Raji (cell line): ENCODE data around the gene STK32B.

Experiments used
- POLR2A ChIP-seq: IDR thresholded peaks from 2 replicates; pipeline ENCODE4 v1.6.1; 2011; ENCODE audit warnings: low read depth, low read length, control low read depth; ENCODE audit not compliant: insufficient read depth

Gene STK32B

DNA sequence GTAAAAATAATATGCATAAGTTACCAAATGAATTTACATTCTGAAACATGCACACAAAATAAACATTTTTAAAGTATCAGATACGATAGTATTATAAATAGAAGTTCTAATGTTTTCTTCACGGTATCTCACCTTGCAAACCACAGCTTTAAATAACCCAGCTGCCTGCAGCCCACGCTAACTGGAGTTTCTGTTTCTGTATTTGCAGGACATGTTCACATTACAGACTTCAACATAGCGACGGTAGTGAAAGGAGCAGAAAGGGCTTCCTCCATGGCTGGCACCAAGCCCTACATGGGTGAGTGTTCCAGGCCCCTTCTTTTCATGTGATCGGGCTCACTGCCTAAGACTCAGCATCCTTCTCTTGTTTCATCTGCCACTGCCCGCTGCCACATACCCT, 365.4 kb downstream of the STK32B start:
- TF ChIP-seq POLR2A = no peak

DNA sequence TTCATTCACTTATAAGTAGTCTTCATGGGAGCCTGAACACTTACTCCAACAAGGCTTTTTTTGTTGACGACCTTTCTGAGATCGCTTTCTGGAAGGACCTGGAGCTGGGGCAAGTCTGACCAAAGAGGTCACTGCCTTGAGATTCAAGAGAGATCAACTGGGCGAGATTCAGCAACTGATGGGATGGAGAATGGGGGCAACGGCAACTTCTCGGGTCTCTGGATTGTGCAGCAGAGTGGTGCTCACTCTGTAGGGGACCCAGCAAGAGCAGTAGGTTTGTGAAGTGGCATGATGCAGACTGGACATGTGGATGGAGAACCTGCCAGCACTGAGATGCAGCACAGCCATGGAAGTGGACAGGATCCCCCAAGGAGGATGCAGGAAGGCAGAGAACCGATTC, 369.0 kb downstream of the STK32B start:
- TF ChIP-seq POLR2A = no peak

DNA sequence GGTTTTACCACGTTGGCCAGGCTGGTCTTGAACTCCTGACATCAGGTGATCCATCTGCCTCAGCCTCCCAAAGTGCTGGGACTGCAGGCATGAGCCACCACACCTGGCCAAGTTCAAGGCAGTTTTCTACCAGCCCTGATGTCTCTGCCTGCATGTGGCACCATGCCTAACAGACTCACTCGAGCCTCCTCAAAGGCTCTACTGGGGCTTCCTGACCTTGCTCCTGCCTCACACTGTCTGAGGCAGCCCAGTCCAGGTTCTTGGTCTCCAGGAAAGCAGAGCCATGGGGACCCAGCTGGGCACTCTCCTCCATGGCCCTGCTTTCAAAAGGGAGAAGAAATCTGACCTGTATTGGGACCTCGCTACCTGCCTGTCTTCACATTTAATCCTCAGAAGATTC, 370.1 kb downstream of the STK32B start:
- TF ChIP-seq POLR2A = no peak

DNA sequence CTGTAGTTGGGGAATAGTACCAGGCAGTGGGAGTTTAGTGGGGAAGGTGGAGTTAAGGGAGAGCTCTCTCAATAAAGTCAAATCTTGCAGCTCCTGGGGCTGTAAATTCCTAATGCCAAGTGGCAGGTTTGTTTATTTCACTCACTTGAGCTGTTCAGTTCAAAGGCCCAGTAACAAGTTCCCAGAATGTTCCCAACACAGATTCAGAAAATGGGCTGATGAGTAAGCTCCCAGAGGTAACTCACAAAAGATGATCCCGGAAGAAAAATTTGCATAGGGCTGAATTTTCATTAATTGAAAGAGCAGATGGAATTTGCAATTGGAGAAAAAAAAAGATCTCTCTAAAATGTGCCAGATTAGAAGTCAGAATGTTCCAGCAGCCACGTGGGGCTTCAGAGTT, 370.9 kb downstream of the STK32B start:
- TF ChIP-seq POLR2A = no peak

DNA sequence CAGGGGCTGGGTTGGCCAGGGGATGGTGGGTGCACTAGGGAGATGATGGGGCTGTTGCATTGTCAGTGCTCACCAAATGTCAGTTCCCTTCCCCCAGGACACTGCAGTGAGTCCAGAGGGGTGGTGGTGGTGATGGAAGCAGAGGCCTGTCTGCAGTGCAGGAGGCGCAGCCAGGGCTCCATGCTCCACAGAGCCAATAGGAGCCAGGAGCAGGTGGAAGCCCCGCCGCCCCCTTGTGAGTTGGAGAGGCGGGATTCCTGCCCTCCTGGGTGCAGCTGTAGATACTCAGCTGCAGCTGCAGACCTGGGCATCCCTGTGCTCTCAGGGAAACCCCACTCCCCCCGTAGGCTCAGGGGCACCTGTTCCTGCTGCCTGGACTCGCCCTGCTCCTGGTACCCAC, 372.4 kb downstream of the STK32B start:
- TF ChIP-seq POLR2A = no peak

DNA sequence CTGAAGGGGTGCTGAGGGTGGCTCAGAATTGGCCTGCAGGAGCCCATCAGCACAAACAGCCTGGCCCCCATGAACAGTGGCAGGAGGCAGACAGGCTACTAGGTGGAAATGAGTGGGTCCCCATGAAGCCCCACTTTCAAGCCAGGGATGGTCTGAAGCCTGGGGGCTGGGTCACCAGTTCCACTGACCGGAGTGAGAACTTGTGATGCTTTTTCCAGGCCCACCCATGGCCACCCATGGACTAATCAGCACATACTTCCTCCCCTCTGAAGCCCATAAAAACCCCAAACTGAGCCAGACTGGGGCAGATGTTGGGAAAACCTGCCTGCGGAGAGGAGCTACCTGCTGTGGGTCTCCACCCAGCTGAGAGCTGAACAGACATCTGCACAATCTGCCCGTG, 372.9 kb downstream of the STK32B start:
- TF ChIP-seq POLR2A = no peak

DNA sequence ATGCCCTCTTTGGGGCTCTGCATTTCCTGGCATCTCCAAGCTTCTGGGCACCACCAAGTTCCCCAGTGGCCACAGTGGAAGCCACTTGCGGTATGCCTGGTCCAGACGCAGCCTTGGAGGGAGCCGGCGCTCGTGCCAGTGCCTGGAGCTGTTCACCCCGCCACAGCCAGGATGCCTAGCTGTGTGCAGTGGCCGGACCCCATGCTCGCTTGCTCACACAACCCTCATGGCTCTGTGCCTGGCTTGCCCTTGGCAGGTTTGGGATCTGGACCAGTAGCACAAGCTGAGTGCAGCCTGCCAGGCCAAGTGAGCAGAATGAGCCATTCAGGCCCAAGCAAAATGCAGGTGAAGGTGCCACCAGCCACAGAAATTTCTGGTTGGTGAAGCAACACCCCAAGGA, 373.6 kb downstream of the STK32B start:
- TF ChIP-seq POLR2A = no peak

DNA sequence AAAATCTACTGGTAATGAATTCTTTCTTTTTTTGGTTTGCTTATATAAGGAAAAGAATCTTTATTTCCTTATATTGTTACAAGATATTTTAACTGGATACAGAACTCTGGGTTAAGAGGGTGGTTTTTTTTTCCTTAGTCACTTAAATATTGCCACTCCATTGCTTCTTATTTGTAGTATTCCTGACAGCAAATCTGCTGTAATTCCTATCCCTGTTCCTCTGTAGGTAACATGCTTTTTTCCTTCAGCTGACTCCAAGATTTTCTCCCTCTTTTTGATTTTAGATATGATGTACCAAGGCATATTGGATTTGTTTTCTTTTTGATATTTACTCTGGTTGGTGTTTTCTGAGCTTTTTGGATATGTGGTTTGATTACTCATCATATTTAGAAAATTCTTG, 378.5 kb downstream of the STK32B start:
- no peak for TF ChIP-seq POLR2A

DNA sequence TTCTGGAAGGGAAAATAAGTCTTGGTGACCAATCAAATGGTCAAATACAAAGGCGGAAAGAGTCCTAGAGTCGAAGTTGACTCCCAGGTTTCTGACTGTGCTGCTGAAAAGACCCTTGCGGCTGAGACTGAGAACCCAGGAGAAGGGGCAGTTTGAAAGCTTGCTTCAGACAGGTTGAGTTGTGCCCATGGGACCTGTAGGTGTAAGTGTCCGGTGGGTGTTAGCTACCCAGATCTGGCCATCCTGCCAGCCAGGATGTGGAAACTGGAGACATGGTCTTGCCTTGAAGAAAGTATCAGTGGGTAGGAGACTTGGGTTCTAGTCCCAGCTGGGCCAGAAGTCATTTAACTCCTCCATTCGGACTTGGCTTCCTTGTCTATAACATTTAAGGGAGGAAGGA, 381.9 kb downstream of the STK32B start:
- TF ChIP-seq POLR2A = no peak

DNA sequence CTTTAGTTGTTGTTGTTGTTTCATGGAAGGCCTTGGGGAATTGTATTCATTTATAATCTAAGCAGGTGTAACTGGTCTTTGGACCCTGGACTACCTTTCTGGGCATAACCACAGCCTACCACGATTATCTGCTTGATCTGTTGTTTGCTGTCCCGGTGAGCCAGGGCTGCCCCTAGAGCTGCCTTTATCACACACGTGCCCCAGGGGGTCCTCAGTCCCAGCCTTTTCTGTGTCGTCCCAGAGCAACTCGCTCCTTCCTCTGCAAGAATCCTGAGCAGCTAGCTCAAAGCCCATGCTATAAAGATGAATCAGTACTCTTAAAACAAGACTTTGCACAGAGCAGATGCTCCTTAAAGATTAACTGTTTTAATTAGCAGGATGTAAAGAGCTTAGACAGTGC, 383.9 kb downstream of the STK32B start:
- TF ChIP-seq POLR2A = no peak

DNA sequence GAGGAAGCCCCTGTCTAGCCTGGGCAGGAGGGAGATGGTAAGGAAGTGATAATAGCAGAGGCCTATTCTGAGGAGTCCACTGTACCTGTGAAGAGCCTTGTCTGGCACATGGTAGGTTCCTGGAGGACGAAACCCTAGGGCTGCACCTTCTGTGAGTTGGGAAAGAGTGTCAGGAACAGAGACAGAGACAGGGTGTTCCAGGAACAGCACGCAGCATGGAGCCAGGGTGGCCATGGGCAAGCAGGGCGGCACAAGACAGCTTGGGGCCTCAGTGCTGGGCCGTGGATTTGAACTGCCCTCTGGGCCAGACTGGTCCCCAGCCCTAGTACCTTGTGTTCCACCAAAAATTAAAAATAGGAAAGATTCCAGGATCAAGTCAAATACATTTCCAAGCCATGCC, 384.5 kb downstream of the STK32B start:
- TF ChIP-seq POLR2A = no peak

DNA sequence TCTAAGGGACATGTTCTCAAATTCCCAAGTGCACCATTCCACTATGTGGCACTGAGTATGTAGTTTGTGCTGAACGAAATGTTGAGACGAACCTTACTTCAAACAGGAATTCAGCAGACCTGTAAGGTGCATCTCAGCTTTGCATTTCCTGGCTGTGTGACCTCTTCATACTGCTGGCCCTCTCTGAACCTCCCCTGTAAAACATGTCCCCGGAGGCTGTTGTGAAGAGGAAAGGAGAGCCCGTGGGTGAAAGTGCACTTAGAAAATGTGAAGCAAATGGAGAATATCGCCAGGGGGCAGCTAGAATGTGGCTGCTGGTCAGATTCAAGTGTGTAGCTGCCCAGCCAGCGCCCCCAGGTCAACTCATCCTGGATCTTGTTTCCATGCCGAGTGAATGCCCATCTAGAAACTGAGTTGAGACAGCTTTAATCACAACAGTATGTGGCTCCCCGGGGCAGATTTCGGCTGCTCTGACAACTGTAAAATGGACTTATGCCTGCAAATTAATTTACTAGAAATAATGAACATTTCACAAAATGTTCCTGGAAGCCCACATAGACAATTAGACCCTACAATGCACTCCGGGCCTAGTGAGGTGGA, 393.7 kb downstream of the STK32B start:
- TF ChIP-seq POLR2A = no peak

DNA sequence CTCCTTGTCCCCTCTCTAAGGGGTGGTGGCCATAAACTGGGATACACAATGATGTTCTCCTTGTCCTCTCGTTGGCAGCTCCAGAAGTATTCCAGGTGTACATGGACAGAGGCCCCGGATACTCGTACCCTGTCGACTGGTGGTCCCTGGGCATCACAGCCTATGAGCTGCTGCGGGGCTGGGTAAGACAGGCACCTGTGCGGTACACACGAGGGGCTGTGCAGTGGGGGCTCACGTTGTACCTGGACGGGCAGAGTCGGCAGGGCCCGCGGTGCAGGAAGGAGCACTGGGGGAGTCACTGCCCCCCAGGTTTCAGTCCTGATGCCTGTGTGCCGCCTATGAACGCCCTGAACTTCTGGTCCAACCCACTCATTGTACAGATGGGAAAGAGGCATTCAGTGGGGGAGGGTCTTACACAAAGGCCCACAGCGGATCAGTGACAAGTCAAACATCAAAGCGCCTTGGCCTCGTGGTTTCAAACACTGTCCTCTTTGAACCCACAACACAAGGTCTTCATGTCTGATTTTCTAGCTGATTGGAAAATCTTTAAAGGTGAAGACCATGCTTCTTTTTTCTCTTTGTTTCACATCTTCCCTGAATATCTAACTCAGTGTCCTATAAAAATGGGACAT, 395.4 kb downstream of the STK32B start:
- no peak for TF ChIP-seq POLR2A

DNA sequence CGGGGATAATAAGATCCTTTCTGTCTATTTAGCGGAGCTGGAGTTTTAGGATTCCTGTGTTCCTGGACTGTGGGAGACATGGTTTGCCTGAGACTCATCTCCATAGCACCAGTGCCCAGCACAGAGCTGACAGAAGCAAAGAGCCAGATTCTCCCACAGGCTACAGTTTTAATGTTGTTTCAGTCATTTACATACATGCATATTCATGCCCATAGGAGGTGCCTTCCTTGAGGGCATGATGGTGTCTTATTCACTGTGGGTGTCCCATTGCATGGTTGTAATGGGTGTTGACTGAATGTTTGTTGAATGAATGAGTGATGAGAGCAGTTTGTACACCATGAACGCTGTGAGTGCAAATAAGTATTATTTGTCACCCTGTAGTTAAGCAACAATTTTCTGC, 396.5 kb downstream of the STK32B start:
- no peak for TF ChIP-seq POLR2A

DNA sequence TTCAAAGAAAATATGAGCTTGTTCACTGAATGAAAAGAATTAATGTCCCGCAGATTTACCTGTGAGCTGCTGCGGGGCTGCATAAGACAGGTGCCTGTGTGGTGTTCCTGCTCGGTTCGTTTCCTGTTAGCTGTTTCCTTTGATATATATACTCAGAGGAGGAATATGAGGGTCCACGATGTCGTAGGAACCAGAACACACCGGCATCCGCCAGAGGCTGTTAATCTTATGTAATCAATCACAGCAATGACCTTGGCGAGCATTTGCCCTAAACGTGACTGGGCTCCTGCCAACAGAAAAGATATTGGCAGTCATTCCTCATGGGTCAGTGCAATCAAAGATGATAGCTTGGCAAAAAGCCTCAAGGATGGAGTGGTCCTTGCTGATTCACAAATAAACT, 396.9 kb downstream of the STK32B start:
- TF ChIP-seq POLR2A = no peak

DNA sequence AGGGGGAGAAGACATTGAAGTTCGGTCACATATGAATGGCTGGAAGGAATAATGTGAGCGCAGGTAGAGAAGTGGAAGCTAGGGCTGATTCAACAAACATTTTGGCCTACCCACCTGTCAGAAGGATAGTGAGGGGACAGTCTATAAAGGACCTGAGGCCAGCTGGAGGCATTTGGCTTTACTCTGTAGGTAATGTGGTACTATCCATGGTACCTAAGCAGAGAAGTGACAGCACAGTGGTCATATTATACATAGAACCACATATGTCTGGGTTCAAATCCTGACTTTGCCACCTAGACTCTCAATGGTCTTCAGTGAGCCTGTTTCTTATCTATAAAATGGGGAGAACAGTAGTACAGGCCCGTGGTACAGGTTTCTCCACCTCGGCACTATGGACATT, 400.0 kb downstream of the STK32B start:
- TF ChIP-seq POLR2A = no peak

DNA sequence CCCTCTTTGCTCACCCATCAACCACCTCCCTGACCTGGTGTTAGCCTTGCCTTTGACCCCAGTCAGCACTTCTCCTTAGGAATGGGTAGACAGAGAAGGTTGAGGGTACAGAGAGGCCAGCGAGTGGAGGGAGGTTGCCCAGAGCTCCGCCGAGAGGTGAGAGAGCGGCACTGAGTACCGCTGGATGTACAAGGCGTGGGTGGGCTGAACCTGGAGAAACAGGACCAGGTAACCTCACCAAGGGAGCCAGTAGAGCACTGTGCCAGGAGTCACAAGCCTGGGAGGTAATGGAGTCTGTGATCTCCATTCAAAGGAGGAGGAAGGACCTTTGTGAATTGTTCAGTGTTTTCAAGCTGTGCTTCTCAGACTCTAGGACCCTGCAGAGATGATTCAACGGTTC, 400.9 kb downstream of the STK32B start:
- no peak for TF ChIP-seq POLR2A

DNA sequence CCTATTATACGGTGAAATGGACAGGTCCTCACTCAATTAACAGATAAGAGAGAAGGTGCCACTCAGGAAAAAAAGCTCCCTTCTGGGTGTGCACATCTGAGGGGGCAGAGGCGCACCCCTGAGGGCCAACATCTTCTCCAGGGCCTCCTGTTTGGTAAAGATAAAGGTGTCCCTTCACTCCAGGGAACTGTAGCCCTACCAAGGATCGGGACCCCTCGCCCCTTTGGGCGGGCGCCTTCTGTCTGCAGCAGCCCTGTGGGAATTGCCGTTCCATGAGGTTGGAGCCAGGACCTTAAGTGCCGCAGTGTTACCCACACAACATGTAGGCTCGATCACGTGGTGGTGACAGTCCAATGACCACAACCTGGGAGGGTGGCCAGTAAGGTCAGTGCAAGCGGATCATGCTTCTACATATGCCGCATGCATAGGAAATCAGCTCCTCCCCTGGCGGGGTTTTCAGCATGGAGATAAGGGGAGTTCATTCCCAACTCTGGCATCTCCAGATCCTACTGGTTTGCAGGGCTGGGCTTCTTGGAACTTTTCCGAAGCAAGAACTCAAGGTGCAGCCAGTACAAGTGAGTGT, 403.8 kb downstream of the STK32B start:
- TF ChIP-seq POLR2A = no peak
